SU-DHL-6 (cell line): ENCODE results near the gene CPHXL2.

Experiments
- H2AFZ ChIP-seq: fragments of 200-600 bp; sonication (generic); 2 replicates; pipeline ENCODE4 v1.6.1; 2014; ENCODE audit warnings: low read depth, mild to moderate bottlenecking, moderate library complexity, mixed read lengths, antibody characterized with exemption, low read length; ENCODE audit not compliant: severe bottlenecking
- H3F3A ChIP-seq: fragments of 200-600 bp; shearing (Covaris generic); 2 replicates; pipeline ENCODE4 v1.6.0; 2016; ENCODE audit warnings: antibody characterized with exemption, mild to moderate bottlenecking; ENCODE audit not compliant: insufficient read depth
- H3K27ac ChIP-seq: fragments of 200-600 bp; sonication (generic); 2 replicates; pipeline ENCODE4 v1.5.1; 2016; ENCODE audit warnings: low read depth, mild to moderate bottlenecking, low read length, moderate library complexity, mixed read lengths
- H3K27me3 ChIP-seq: fragments of 200-600 bp; sonication (generic), shearing (Covaris generic); 2 replicates; pipeline ENCODE4 v1.6.0; 2014; ENCODE audit warnings: mild to moderate bottlenecking, low read length
- H3K36me3 ChIP-seq: fragments of 200-600 bp; sonication (generic); 2 replicates; pipeline ENCODE4 v1.6.1; 2014; ENCODE audit warnings: mild to moderate bottlenecking, low read length, mixed read lengths
- H3K4me2 ChIP-seq: fragments of 300-600, 200-600 bp; shearing (Covaris generic), sonication (generic); 2 replicates; pipeline ENCODE4 v1.6.0; 2014; ENCODE audit warnings: low read length, low read depth, mild to moderate bottlenecking; ENCODE audit not compliant: poor library complexity, severe bottlenecking
- H3K4me3 ChIP-seq: fragments of 200-600 bp; sonication (generic); 2 replicates; pipeline ENCODE4 v1.5.1; 2014; ENCODE audit warnings: antibody characterized with exemption, low read length, mild to moderate bottlenecking, mixed read lengths; ENCODE audit not compliant: insufficient read depth, poor library complexity, severe bottlenecking
- H3K79me2 ChIP-seq: fragments of 200-600 bp; sonication (generic); 2 replicates; pipeline ENCODE4 v1.6.1; 2014; ENCODE audit warnings: mild to moderate bottlenecking, low read length, moderate library complexity; ENCODE audit not compliant: insufficient read depth
- H3K9ac ChIP-seq: fragments of 200-600 bp; sonication (generic); 2 replicates; pipeline ENCODE4 v1.7.0; 2014; ENCODE audit warnings: mild to moderate bottlenecking, low read length
- H3K9me2 ChIP-seq: fragments of 200-600 bp; sonication (generic); replicated peaks from 2 replicates; pipeline ENCODE4 v1.6.1; 2014; ENCODE audit warnings: low read length; ENCODE audit not compliant: insufficient read depth
- H3K9me3 ChIP-seq: fragments of 200-600 bp; sonication (generic); 2 replicates; pipeline ENCODE4 v1.6.1; 2014; ENCODE audit warnings: low read length, mixed read lengths; ENCODE audit not compliant: insufficient read depth
- H4K20me1 ChIP-seq: fragments of 200-600 bp; sonication (generic); 2 replicates; pipeline ENCODE4 v1.6.1; 2014; ENCODE audit warnings: low read depth, mild to moderate bottlenecking, antibody characterized with exemption, low read length, moderate library complexity, mixed read lengths
- CTCF ChIP-seq: fragments of 200-600 bp; sonication (generic); IDR thresholded peaks from one replicate; pipeline ENCODE4 v1.5.1; 2017; ENCODE audit warnings: antibody characterized with exemption, mild to moderate bottlenecking, low read length, moderate library complexity; ENCODE audit not compliant: insufficient read depth, poor library complexity, severe bottlenecking
- EZH2phosphoT487 ChIP-seq: fragments of 200-600 bp; sonication (generic), shearing (Covaris generic); conservative IDR thresholded peaks from 2 replicates; pipeline ENCODE4 v1.6.1; 2018; ENCODE audit warnings: mild to moderate bottlenecking, antibody characterized with exemption, low read length, moderate library complexity, mixed read lengths

The CPHXL2 gene

GRCh38 chr16:75621170-75621477 lies 55.7 kb downstream of the CPHXL2 start:
- Histone ChIP-seq H3K27me3 (no peaks in the 10 kb centered on the region), H3K27ac (no peak overlapping the region), H3K9me2 (no peaks in the 10 kb centered on the region), H3F3A (peaks cover 23% of the 10 kb centered on the region), H3K4me3 (no peak overlapping the region), H2AFZ (no peak overlapping the region), H3K79me2 (peaks cover 13% of the 10 kb centered on the region), H3K4me2 (peak overlapping the region; percentile 93), H3K9me3 (no peaks in the 10 kb centered on the region), H3K9ac (0 out of 2 replicates have a peak overlapping the region, but pooled peaks have one; percentile 80), H4K20me1 (no peaks in the 10 kb centered on the region), H3K36me3 (peaks cover 3% of the 10 kb centered on the region; the same call in 1 of the 2 replicates)
- TF ChIP-seq CTCF (peak; percentile 55), EZH2phosphoT487 (no peak)

GRCh38 chr16:75620326-75621169 lies 56.3 kb downstream of the CPHXL2 start:
- H3K4me2 ChIP-seq, result peak overlapping the region; percentile 93
- H3K79me2 ChIP-seq, result peaks cover 13% of the 10 kb centered on the region
- H3K36me3 ChIP-seq, result 0 out of 2 replicates have a peak, but pooled peaks cover 3% of the 10 kb centered on the region
- H3K4me3 ChIP-seq, result no peak overlapping the region
- TF ChIP-seq EZH2phosphoT487 (no peak), CTCF (no peak)
- H3K27ac ChIP-seq, result no peak overlapping the region
- H3K9me3 ChIP-seq, result no peaks in the 10 kb centered on the region
- no peaks in the 10 kb centered on the region for H3K27me3 ChIP-seq
- peaks cover 19% of the 10 kb centered on the region for H3F3A ChIP-seq
- H4K20me1 ChIP-seq, result no peaks in the 10 kb centered on the region
- H3K9ac ChIP-seq, result no peak overlapping the region
- H2AFZ ChIP-seq, result no peak overlapping the region
- H3K9me2 ChIP-seq, result no peaks in the 10 kb centered on the region

- H2AFZ ChIP-seq, result no peak overlapping the region
Measured at GRCh38 chr16:75618780-75619179, 58.0 kb downstream of the CPHXL2 start.

More at GRCh38 chr16:75618780-75619179, 58.0 kb downstream of the CPHXL2 start:
- no peaks in the 10 kb centered on the region for H3K9me3 ChIP-seq
- H3K9ac ChIP-seq, result no peak overlapping the region
- no peak overlapping the region for H3K27ac ChIP-seq
- 0 out of 2 replicates have a peak, but pooled peaks cover 8% of the 10 kb centered on the region for H3K36me3 ChIP-seq
- H3K4me3 ChIP-seq, result no peak overlapping the region
- H3F3A ChIP-seq, result peaks cover 9% of the 10 kb centered on the region
- H3K9me2 ChIP-seq, result no peaks in the 10 kb centered on the region
- TF ChIP-seq CTCF (no peak), EZH2phosphoT487 (no peak)
- H3K27me3 ChIP-seq, result no peaks in the 10 kb centered on the region
- H3K4me2 ChIP-seq, result no peak overlapping the region
- H4K20me1 ChIP-seq, result no peaks in the 10 kb centered on the region
- H3K79me2 ChIP-seq, result peaks cover 13% of the 10 kb centered on the region
